ENCODE data around the gene GABRG3. TPM values are rescaled to one million over a fixed set of nuclear protein-coding genes. Genes with fewer than 3 reads are reported as not detected.

GABRG3 gene
- total and polyA plus RNA-seq, 2 experiments from 2014 or later: 0.10 to 1.4 TPM

- TF ChIP-seq, protein P1, sequence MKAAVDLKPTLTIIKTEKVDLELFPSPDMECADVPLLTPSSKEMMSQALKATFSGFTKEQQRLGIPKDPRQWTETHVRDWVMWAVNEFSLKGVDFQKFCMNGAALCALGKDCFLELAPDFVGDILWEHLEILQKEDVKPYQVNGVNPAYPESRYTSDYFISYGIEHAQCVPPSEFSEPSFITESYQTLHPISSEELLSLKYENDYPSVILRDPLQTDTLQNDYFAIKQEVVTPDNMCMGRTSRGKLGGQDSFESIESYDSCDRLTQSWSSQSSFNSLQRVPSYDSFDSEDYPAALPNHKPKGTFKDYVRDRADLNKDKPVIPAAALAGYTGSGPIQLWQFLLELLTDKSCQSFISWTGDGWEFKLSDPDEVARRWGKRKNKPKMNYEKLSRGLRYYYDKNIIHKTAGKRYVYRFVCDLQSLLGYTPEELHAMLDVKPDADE (IDR thresholded peaks at IDR 0.05): no peak
- TF ChIP-seq CTCF (conservative IDR thresholded peaks at IDR 0.05; ENCODE audit: low read depth in 2 of 2): no peak
- TF ChIP-seq CREB1 (CRISPR knock-in tag; IDR thresholded peaks at IDR 0.05; ENCODE audit: low read depth): no peak
- TF ChIP-seq ZNF331 (CRISPR knock-in tag; IDR thresholded peaks at IDR 0.05; ENCODE audit: low read depth): no peak
- TF ChIP-seq STAT1 (IDR thresholded peaks at IDR 0.05; ENCODE audit: unreplicated experiment): no peak
- no peak for TF ChIP-seq EZH2 (IDR thresholded peaks at IDR 0.05; ENCODE audit: low read depth, unreplicated experiment)
- TF ChIP-seq JUNB (IDR thresholded peaks at IDR 0.05; ENCODE audit: unreplicated experiment): no peak
- TF ChIP-seq EZH2phosphoT487 (IDR thresholded peaks at IDR 0.05; ENCODE audit: unreplicated experiment): no peak
Measured at GRCh38 chr15:27532358-27532757, 561.4 kb downstream of the GABRG3 start (continued).

- H3K27me3 ChIP-seq (ENCODE audit: insufficient read depth): no peaks in the 10 kb centered on the region
- TF ChIP-seq CTCF (conservative IDR thresholded peaks at IDR 0.05; ENCODE audit: low read depth in 2 of 2): peak in 1 of 2 experiments; percentile 22; a peak in 1 of 4 replicates
- no peak for TF ChIP-seq ZNF114 (CRISPR knock-in tag; IDR thresholded peaks at IDR 0.05)
- TF ChIP-seq NANOG (IDR thresholded peaks at IDR 0.05; ENCODE audit: borderline replicate concordance): no peak
Measured at GRCh38 chr15:27535445-27536129, 564.6 kb downstream of the GABRG3 start.

More at GRCh38 chr15:27535445-27536129, 564.6 kb downstream of the GABRG3 start:
- Histone ChIP-seq H2AFZ (no peak overlapping the region), H3K79me2 (replicated peaks; ENCODE audit: insufficient read depth) (no peaks in the 10 kb centered on the region), H3F3A (replicated peaks; ENCODE audit: low read depth) (no peaks in the 10 kb centered on the region), H4K20me1 (replicated peaks; ENCODE audit: insufficient read depth) (no peaks in the 10 kb centered on the region), H3K4me1 (ENCODE audit: insufficient read depth) (peaks cover 21% of the 10 kb centered on the region), H3K27ac (ENCODE audit: low read depth) (no peak overlapping the region), H3K4me2 (no peak overlapping the region), H3K9me2 (ENCODE audit: insufficient read depth) (peaks cover 3% of the 10 kb centered on the region; the same call in 1 of the 2 replicates), H3K4me3 (no peak overlapping the region), H3K36me3 (ENCODE audit: insufficient read depth) (no peaks in the 10 kb centered on the region)
- DNase-seq (ENCODE audit: low spot score) (peak; percentile 12), ATAC-seq (no peak)
- no peaks in the 10 kb centered on the region for H3K27me3 Mint-ChIP-seq (ENCODE audit: insufficient read depth, low read depth, poor library complexity)
- H3K4me3 Mint-ChIP-seq: no peak overlapping the region
- H3K36me3 Mint-ChIP-seq (ENCODE audit: low read depth): no peaks in the 10 kb centered on the region
- H3K9me3 Mint-ChIP-seq: no peaks in the 10 kb centered on the region
- H3K27ac Mint-ChIP-seq: no peak overlapping the region
- H3K4me1 Mint-ChIP-seq: peaks cover 11% of the 10 kb centered on the region

Data from GM23338 (cell line).